MM.1S (cell line): ENCODE measurements around the gene PCLO.

Experiments used
- DNase-seq: peaks from one replicate; pipeline ENCODE4 v3.0.0-alpha.2; 2015
- H2AFZ ChIP-seq: fragments of 300-600 bp; sonication (generic); 2 replicates; pipeline ENCODE4 v1.6.0; 2016; ENCODE audit warnings: antibody characterized with exemption, low read length
- H3F3A ChIP-seq: fragments of 300-600 bp; sonication (generic); 2 replicates; pipeline ENCODE4 v1.6.1; 2016; ENCODE audit warnings: mild to moderate bottlenecking, antibody characterized with exemption, low read length, moderate library complexity, mixed read lengths; ENCODE audit not compliant: insufficient read depth
- H3K27ac ChIP-seq: fragments of 300-600 bp; sonication (generic); 2 replicates; pipeline ENCODE4 v1.5.1; 2016; ENCODE audit warnings: mild to moderate bottlenecking, low read length
- H3K27me3 ChIP-seq: fragments of 300-600 bp; sonication (generic); replicated peaks from 2 replicates; pipeline ENCODE4 v1.6.0; 2016; ENCODE audit warnings: low read length; ENCODE audit not compliant: insufficient read depth
- H3K36me3 ChIP-seq: fragments of 300-600 bp; sonication (generic); replicated peaks from 2 replicates; pipeline ENCODE4 v1.6.1; 2016; ENCODE audit warnings: mild to moderate bottlenecking, low read length, mixed read lengths; ENCODE audit not compliant: insufficient read depth
- H3K4me1 ChIP-seq: fragments of 300-600 bp; sonication (generic); 2 replicates; pipeline ENCODE4 v1.6.1; 2016; ENCODE audit warnings: low read length, mixed read lengths
- H3K4me2 ChIP-seq: fragments of 300-600 bp; sonication (generic); 2 replicates; pipeline ENCODE4 v1.6.0; 2016; ENCODE audit warnings: low read depth, low read length
- H3K4me3 ChIP-seq: fragments of 300-600 bp; sonication (generic); 2 replicates; pipeline ENCODE4 v1.5.1; 2016; ENCODE audit warnings: low read length, mixed read lengths
- H3K79me2 ChIP-seq: fragments of 300-600 bp; sonication (generic); 2 replicates; pipeline ENCODE4 v1.6.1; 2016; ENCODE audit warnings: mixed run types, low read length, mixed read lengths
- H3K9ac ChIP-seq: fragments of 300-600 bp; sonication (generic); 2 replicates; pipeline ENCODE4 v1.6.1; 2016; ENCODE audit warnings: low read length, mixed read lengths
- H3K9me2 ChIP-seq: fragments of 300-600 bp; sonication (generic); replicated peaks from 2 replicates; pipeline ENCODE4 v1.6.1; 2016; ENCODE audit warnings: mild to moderate bottlenecking, low read length, mixed read lengths; ENCODE audit not compliant: insufficient read depth
- H3K9me3 ChIP-seq: fragments of 300-600 bp; sonication (generic); replicated peaks from 2 replicates; pipeline ENCODE4 v1.6.1; 2016; ENCODE audit warnings: mild to moderate bottlenecking, low read length, mixed read lengths; ENCODE audit not compliant: insufficient read depth
- H4K20me1 ChIP-seq: fragments of 300-600 bp; sonication (generic); 2 replicates; pipeline ENCODE4 v1.6.1; 2016; ENCODE audit warnings: mild to moderate bottlenecking, low read length, moderate library complexity, mixed read lengths; ENCODE audit not compliant: insufficient read depth
- EZH2 ChIP-seq: fragments of 300-600 bp; sonication (generic); optimal IDR thresholded peaks from 2 replicates; pipeline ENCODE3; 2017; ENCODE audit warnings: low read depth, mild to moderate bottlenecking, antibody characterized with exemption, low read length, mixed read lengths
- EZH2phosphoT487 ChIP-seq: fragments of 300-600 bp; sonication (generic); IDR thresholded peaks from 2 replicates; pipeline ENCODE4 v1.6.1; 2018; ENCODE audit warnings: antibody characterized with exemption, low read length
- TF ChIP-seq, protein P1 (sequence below): fragments of 300-600 bp; sonication (generic); IDR thresholded peaks from 2 replicates; pipeline ENCODE4 v1.5.1; 2016; ENCODE audit warnings: antibody characterized with exemption, low read length, mixed read lengths

The PCLO gene

DNA sequence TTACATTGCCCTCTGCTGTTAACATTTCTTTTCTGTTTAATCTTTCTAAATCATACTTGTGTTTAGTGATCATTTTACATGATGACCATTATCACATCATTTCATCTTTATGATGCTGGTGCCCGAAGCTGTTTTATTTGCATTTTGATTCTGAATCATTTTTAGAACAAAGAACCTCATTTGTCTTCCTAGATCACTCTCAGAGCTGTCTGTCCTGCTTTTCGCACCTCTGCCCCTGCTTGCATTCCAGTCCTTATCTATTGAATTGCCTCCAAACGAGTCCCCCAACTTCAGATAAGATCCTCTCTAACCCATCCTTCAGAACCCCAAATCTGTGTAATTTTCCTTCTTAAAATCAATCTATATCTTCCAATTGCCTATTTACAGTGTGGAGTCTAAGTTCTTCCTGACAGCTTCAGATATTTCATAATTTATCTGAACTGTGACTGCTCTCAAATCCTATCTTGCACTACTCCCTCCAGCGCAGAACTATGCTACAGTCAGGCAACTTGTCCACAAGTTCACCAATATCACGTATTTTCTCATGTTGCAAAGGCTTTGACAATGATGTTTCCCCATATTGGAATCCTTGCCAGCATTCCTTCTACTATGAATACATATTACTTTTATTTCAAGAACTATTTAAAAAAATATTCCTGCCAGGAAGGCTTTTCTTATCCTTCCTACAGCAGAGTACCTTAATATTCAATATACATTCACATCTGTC lies 372.6 kb downstream of the PCLO start:
- Histone ChIP-seq H4K20me1 (no peaks in the 10 kb centered on the region), H3K79me2 (no peaks in the 10 kb centered on the region), H3F3A (no peaks in the 10 kb centered on the region), H3K4me3 (no peak overlapping the region), H3K9me3 (no peaks in the 10 kb centered on the region), H3K36me3 (no peaks in the 10 kb centered on the region), H3K27me3 (no peaks in the 10 kb centered on the region), H3K9ac (no peak overlapping the region), H3K4me1 (no peaks in the 10 kb centered on the region), H3K9me2 (no peaks in the 10 kb centered on the region), H2AFZ (no peak overlapping the region), H3K27ac (no peak overlapping the region), H3K4me2 (no peak overlapping the region)
- TF ChIP-seq EZH2 (no peak), EZH2phosphoT487 (no peak)
- TF ChIP-seq, protein P1, sequence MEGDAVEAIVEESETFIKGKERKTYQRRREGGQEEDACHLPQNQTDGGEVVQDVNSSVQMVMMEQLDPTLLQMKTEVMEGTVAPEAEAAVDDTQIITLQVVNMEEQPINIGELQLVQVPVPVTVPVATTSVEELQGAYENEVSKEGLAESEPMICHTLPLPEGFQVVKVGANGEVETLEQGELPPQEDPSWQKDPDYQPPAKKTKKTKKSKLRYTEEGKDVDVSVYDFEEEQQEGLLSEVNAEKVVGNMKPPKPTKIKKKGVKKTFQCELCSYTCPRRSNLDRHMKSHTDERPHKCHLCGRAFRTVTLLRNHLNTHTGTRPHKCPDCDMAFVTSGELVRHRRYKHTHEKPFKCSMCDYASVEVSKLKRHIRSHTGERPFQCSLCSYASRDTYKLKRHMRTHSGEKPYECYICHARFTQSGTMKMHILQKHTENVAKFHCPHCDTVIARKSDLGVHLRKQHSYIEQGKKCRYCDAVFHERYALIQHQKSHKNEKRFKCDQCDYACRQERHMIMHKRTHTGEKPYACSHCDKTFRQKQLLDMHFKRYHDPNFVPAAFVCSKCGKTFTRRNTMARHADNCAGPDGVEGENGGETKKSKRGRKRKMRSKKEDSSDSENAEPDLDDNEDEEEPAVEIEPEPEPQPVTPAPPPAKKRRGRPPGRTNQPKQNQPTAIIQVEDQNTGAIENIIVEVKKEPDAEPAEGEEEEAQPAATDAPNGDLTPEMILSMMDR: no peak
- DNase-seq: no peak

- DNase-seq: no peak
- no peak overlapping the region for H2AFZ ChIP-seq
- no peaks in the 10 kb centered on the region for H4K20me1 ChIP-seq
- no peak overlapping the region for H3K27ac ChIP-seq
- H3K9ac ChIP-seq: no peak overlapping the region
- TF ChIP-seq, protein P1: no peak
- TF ChIP-seq EZH2phosphoT487 (no peak), EZH2 (no peak)
- no peaks in the 10 kb centered on the region for H3F3A ChIP-seq
- no peaks in the 10 kb centered on the region for H3K27me3 ChIP-seq
- H3K9me2 ChIP-seq: no peaks in the 10 kb centered on the region
- no peaks in the 10 kb centered on the region for H3K79me2 ChIP-seq
- H3K4me3 ChIP-seq: no peak overlapping the region
- no peaks in the 10 kb centered on the region for H3K9me3 ChIP-seq
- no peaks in the 10 kb centered on the region for H3K36me3 ChIP-seq
- H3K4me1 ChIP-seq: no peaks in the 10 kb centered on the region
- no peak overlapping the region for H3K4me2 ChIP-seq
These were observed 384.7 kb downstream of the PCLO start for GRCh38 chr7:82778021-82778420.

DNA sequence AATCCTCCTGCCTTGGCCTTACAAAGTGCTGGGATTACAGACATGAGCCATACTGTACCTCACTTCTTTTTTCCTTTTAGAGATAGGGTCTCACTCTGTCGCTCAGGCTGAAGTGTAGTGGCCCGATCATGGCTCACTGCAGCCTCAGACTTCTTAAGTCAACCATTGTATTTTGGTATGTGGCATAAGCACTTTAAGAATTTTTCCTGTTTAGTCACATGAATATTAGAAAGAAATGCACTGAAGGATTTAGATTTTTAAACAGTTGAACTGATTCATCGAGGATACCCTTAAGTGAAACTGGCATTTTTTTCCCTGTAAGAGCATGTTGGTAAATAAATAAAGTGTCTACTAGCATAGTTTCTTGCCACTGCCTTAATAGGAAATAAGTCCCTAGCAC lies 399.8 kb downstream of the PCLO start:
- TF ChIP-seq, protein P1: no peak
- TF ChIP-seq EZH2 (no peak), EZH2phosphoT487 (no peak)
- no peak overlapping the region for H3K27ac ChIP-seq
- H3K27me3 ChIP-seq: no peaks in the 10 kb centered on the region

More for the DNA sequence above, 399.8 kb downstream of the PCLO start:
- Histone ChIP-seq H3K9me2 (no peaks in the 10 kb centered on the region), H3K4me3 (no peak overlapping the region), H3K4me2 (no peak overlapping the region), H2AFZ (no peak overlapping the region), H3K9ac (no peak overlapping the region), H3K9me3 (no peaks in the 10 kb centered on the region), H3K79me2 (no peaks in the 10 kb centered on the region), H3K4me1 (no peaks in the 10 kb centered on the region), H4K20me1 (no peaks in the 10 kb centered on the region), H3K36me3 (no peaks in the 10 kb centered on the region), H3F3A (no peaks in the 10 kb centered on the region)
- DNase-seq: no peak
